Measurements from ENCODE around the gene SERPINB7.

- TF ChIP-seq CTCF (IDR thresholded peaks at IDR 0.05; ENCODE audit: borderline replicate concordance, extremely low read depth, low read length, poor library complexity, severe bottlenecking), result no peak
- TF ChIP-seq EZH2 (IDR thresholded peaks at IDR 0.05; ENCODE audit: borderline replicate concordance, low read depth, low read length, severe bottlenecking), result no peak
Observed at GRCh38 chr18:63763831-63764600, 11.2 kb upstream of the SERPINB7 start.

All from DND-41 (cell line).